Liver (tissue), 9 donors: ENCODE results near the gene RGS14. TPM values are rescaled to one million over a fixed set of nuclear protein-coding genes. Genes with fewer than 3 reads are reported as not detected.

ENCODE experiments used
- DNase-seq: peaks from one replicate; pipeline ENCODE4 v3.0.0-alpha.2; 2017; ENCODE audit warnings: low spot score
- H3K27ac ChIP-seq, 2 donors: one replicate each; pipeline ENCODE4 v1.7.0; 2013; ENCODE audit warnings: inconsistent platforms in 2 of 2, low read length in 2 of 2, control low read depth in 1 of 2, low read depth in 1 of 2, mild to moderate bottlenecking in 1 of 2
- H3K27me3 ChIP-seq, 4 donors: one replicate each; pipeline versions ENCODE4 v1.6.1 to v1.7.0; 2013; ENCODE audit warnings: low read length in 3 of 4, inconsistent platforms in 1 of 4, mild to moderate bottlenecking in 1 of 4, moderate library complexity in 1 of 4; ENCODE audit not compliant: control insufficient read depth in 4 of 4, insufficient read depth in 4 of 4
- H3K36me3 ChIP-seq, 4 donors: one replicate each; pipeline versions ENCODE4 v1.6.1 to v1.7.0; 2013; ENCODE audit warnings: low read length in 3 of 4, mild to moderate bottlenecking in 3 of 4, low read depth in 1 of 4, moderate library complexity in 1 of 4; ENCODE audit not compliant: control insufficient read depth in 4 of 4, insufficient read depth in 3 of 4
- H3K4me1 ChIP-seq, 4 donors: one replicate each; pipeline versions ENCODE4 v1.6.1 to v1.7.0; 2013; ENCODE audit warnings: low read length in 3 of 4, mild to moderate bottlenecking in 3 of 4, moderate library complexity in 1 of 4; ENCODE audit not compliant: control insufficient read depth in 4 of 4, insufficient read depth in 4 of 4
- H3K4me3 ChIP-seq, 3 donors: one replicate each; pipeline versions ENCODE4 v1.6.1 to v1.7.0; 2013; ENCODE audit warnings: low read length in 3 of 3, control low read depth in 1 of 3, low read depth in 1 of 3, mild to moderate bottlenecking in 1 of 3
- H3K9ac ChIP-seq, 2 donors: one replicate each; pipeline ENCODE4 v1.7.0; 2013; ENCODE audit warnings: low read length in 2 of 2, mild to moderate bottlenecking in 2 of 2, moderate library complexity in 2 of 2, control low read depth in 1 of 2, low read depth in 1 of 2
- H3K9me3 ChIP-seq, 4 donors: one replicate each; pipeline versions ENCODE4 v1.6.1 to v1.7.0; 2013; ENCODE audit warnings: low read length in 3 of 4; ENCODE audit not compliant: control insufficient read depth in 4 of 4
- EGR1 ChIP-seq, 2 donors: IDR thresholded peaks; 2 replicates each; pipeline ENCODE4 v1.6.1; 2016 to 2018; ENCODE audit warnings: antibody characterized with exemption in 2 of 2, low read depth in 2 of 2
- FOXA1 ChIP-seq: IDR thresholded peaks from 2 replicates; pipeline ENCODE4 v1.6.1; 2016; ENCODE audit warnings: antibody characterized with exemption
- FOXA2 ChIP-seq: IDR thresholded peaks from 2 replicates; pipeline ENCODE4 v1.6.1; 2016; ENCODE audit warnings: antibody characterized with exemption
- GABPA ChIP-seq, 2 donors: IDR thresholded peaks in 1 of 2; conservative IDR thresholded peaks in 1 of 2; 2 replicates each; pipeline ENCODE4 v1.6.1; 2016; ENCODE audit warnings: antibody characterized with exemption in 2 of 2, mild to moderate bottlenecking in 1 of 2, moderate library complexity in 1 of 2
- HNF4A ChIP-seq, 2 donors: conservative IDR thresholded peaks; 2 replicates each; pipeline ENCODE4 v1.6.1; 2016; ENCODE audit warnings: antibody characterized with exemption in 2 of 2, mild to moderate bottlenecking in 2 of 2
- HNF4G ChIP-seq: IDR thresholded peaks from 2 replicates; pipeline ENCODE4 v1.6.1; 2016; ENCODE audit warnings: antibody characterized with exemption
- JUND ChIP-seq, 2 donors: IDR thresholded peaks; 2 replicates each; pipeline ENCODE4 v1.6.1; 2016; ENCODE audit warnings: antibody characterized with exemption in 2 of 2
- MAX ChIP-seq: IDR thresholded peaks from 2 replicates; pipeline ENCODE4 v1.6.1; 2016; ENCODE audit warnings: antibody characterized with exemption
- NR2F2 ChIP-seq: IDR thresholded peaks from 2 replicates; pipeline ENCODE4 v1.6.1; 2016; ENCODE audit warnings: antibody characterized with exemption
- RAD21 ChIP-seq, 2 donors: IDR thresholded peaks; 2 replicates each; pipeline ENCODE4 v1.6.1; 2016; ENCODE audit warnings: antibody characterized with exemption in 2 of 2, mild to moderate bottlenecking in 2 of 2
- REST ChIP-seq: IDR thresholded peaks from 2 replicates; pipeline ENCODE4 v1.6.1; 2016; ENCODE audit warnings: antibody characterized with exemption, mild to moderate bottlenecking
- RXRA ChIP-seq, 2 donors: IDR thresholded peaks; 2 replicates each; pipeline ENCODE4 v1.6.1; 2017 to 2018; ENCODE audit warnings: antibody characterized with exemption in 2 of 2, mild to moderate bottlenecking in 1 of 2
- SP1 ChIP-seq: IDR thresholded peaks from 2 replicates; pipeline ENCODE4 v1.6.1; 2018; ENCODE audit warnings: antibody characterized with exemption, mild to moderate bottlenecking
- TAF1 ChIP-seq: conservative IDR thresholded peaks from 2 replicates; pipeline ENCODE4 v1.6.1; 2016; ENCODE audit warnings: antibody characterized with exemption, mild to moderate bottlenecking
- YY1 ChIP-seq: IDR thresholded peaks from 2 replicates; pipeline ENCODE4 v1.6.1; 2016; ENCODE audit warnings: antibody characterized with exemption, mild to moderate bottlenecking
- WGBS: extraction: QIAGEN DNeasy Blood & Tissue Kit; methylation state at CpG from one replicate; pipeline ENCODE4 v1.1.7; 2013; 5-methylcytosine and 5-hydroxymethylcytosine counted together
- polyA plus RNA-seq, 2 donors: library from polyadenylated mRNA; stranded (reverse) in 1 of 2; unstranded in 1 of 2; fragments of 200-250 nt in 1 of 2; fragments of >200 nt in 1 of 2; fragmentation: Nextera tagmentation in 1 of 2; extraction: Ambion mirVana in 1 of 2; gene quantifications; one replicate each; pipeline versions ENCODE4 v1.2.1 to v1.2.3, GENCODE V29; 2013 to 2015
- total RNA-seq, 2 donors: library from RNA; depleted of rRNA; stranded (reverse); fragments of >200 nt; gene quantifications; one replicate each; pipeline ENCODE4 v1.2.3, GENCODE V29; 2014
- TF ChIP-seq, protein P1 (sequence below): IDR thresholded peaks from 2 replicates; pipeline ENCODE4 v1.6.1; 2016; ENCODE audit warnings: antibody characterized with exemption
- TF ChIP-seq, protein P2 (sequence below): IDR thresholded peaks from 2 replicates; pipeline ENCODE4 v1.6.1; 2016; ENCODE audit warnings: antibody characterized with exemption
- TF ChIP-seq, protein P3 (sequence below): fragments of 150-350 bp; IDR thresholded peaks from 2 replicates; pipeline ENCODE4 v1.5.1; 2017; ENCODE audit warnings: improper control_type of control experiment, low read depth, low read length; ENCODE audit not compliant: missing input control
- donor health status: healthy.
- donor health status: healthy.
- donor health status: healthy.
- donor health status: healthy.
- donor health status: healthy.

The RGS14 gene
- total and polyA plus RNA-seq, 4 donors, result 10.2 to 53.8 (median 33.3) TPM

- 32% methylated on average over 15 of the region's 15 CpGs for whole genome bisulfite sequencing
- peak; percentile 50 for TF ChIP-seq FOXA1
- TF ChIP-seq FOXA2, result peak; percentile 50
- TF ChIP-seq HNF4A (conservative IDR thresholded peaks at IDR 0.05), result peak; percentile 92 to 96
- peak; percentile 96 for TF ChIP-seq SP1
- TF ChIP-seq REST, result peak; percentile 89
- TF ChIP-seq RXRA (IDR thresholded peaks at IDR 0.05), result peak; percentile 89 to 91
- TF ChIP-seq, protein P1, sequence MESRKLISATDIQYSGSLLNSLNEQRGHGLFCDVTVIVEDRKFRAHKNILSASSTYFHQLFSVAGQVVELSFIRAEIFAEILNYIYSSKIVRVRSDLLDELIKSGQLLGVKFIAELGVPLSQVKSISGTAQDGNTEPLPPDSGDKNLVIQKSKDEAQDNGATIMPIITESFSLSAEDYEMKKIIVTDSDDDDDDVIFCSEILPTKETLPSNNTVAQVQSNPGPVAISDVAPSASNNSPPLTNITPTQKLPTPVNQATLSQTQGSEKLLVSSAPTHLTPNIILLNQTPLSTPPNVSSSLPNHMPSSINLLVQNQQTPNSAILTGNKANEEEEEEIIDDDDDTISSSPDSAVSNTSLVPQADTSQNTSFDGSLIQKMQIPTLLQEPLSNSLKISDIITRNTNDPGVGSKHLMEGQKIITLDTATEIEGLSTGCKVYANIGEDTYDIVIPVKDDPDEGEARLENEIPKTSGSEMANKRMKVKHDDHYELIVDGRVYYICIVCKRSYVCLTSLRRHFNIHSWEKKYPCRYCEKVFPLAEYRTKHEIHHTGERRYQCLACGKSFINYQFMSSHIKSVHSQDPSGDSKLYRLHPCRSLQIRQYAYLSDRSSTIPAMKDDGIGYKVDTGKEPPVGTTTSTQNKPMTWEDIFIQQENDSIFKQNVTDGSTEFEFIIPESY, result no peak
- TF ChIP-seq NR2F2, result peak; percentile 62
- TF ChIP-seq, protein P2, sequence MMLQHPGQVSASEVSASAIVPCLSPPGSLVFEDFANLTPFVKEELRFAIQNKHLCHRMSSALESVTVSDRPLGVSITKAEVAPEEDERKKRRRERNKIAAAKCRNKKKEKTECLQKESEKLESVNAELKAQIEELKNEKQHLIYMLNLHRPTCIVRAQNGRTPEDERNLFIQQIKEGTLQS, result no peak
- TF ChIP-seq, protein P3, sequence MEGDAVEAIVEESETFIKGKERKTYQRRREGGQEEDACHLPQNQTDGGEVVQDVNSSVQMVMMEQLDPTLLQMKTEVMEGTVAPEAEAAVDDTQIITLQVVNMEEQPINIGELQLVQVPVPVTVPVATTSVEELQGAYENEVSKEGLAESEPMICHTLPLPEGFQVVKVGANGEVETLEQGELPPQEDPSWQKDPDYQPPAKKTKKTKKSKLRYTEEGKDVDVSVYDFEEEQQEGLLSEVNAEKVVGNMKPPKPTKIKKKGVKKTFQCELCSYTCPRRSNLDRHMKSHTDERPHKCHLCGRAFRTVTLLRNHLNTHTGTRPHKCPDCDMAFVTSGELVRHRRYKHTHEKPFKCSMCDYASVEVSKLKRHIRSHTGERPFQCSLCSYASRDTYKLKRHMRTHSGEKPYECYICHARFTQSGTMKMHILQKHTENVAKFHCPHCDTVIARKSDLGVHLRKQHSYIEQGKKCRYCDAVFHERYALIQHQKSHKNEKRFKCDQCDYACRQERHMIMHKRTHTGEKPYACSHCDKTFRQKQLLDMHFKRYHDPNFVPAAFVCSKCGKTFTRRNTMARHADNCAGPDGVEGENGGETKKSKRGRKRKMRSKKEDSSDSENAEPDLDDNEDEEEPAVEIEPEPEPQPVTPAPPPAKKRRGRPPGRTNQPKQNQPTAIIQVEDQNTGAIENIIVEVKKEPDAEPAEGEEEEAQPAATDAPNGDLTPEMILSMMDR, result no peak
- peak; percentile 93 for TF ChIP-seq MAX
- TF ChIP-seq EGR1 (IDR thresholded peaks at IDR 0.05; ENCODE audit: low read depth in 2 of 2), result peak in 1 of 2 donors; percentile 43
- peak; percentile 64 to 69 for TF ChIP-seq JUND (IDR thresholded peaks at IDR 0.05)
- TF ChIP-seq YY1, result peak; percentile 89
- peak; percentile 36 to 57 for TF ChIP-seq RAD21 (IDR thresholded peaks at IDR 0.05)
- peak; percentile 92 for TF ChIP-seq HNF4G
- TF ChIP-seq GABPA (IDR thresholded peaks at IDR 0.05 in 1 of 2, conservative IDR thresholded peaks at IDR 0.05 in 1 of 2), result peak in 1 of 2 donors; percentile 12
- TF ChIP-seq TAF1, result peak; percentile 91
- Histone ChIP-seq H3K4me1 (peaks cover 18 to 51% (median 34%) of the 10 kb centered on the region in 4 donors), H3K27ac (peak overlapping the region; percentile 93 to 98), H3K9ac (peak overlapping the region; percentile 13 to 72), H3K9me3 (no peaks in the 10 kb centered on the region), H3K36me3 (no peaks in the 10 kb centered on the region), H3K4me3 (peak overlapping the region in 2 of 3 donors; percentile 27 to 50), H3K27me3 (no peaks in the 10 kb centered on the region)
- peak; percentile 58 for DNase-seq
Observed at GRCh38 chr5:177378884-177379883, 21.5 kb downstream of the RGS14 start.
